Dedifferentiated amniotic fluid mesenchymal stem cell (primary cell): Measurements from ENCODE around the gene LRRC41.
"Not testable (repeated sequence)": the region's sequence is repeated elsewhere in the genome, so short reads cannot be mapped to it uniquely, and the experiment has no call there.

Source experiments
- DNase-seq: peaks from one replicate; pipeline ENCODE4 v3.0.0-alpha.2; 2016; ENCODE audit errors: extremely low spot score

LRRC41 gene

DNA sequence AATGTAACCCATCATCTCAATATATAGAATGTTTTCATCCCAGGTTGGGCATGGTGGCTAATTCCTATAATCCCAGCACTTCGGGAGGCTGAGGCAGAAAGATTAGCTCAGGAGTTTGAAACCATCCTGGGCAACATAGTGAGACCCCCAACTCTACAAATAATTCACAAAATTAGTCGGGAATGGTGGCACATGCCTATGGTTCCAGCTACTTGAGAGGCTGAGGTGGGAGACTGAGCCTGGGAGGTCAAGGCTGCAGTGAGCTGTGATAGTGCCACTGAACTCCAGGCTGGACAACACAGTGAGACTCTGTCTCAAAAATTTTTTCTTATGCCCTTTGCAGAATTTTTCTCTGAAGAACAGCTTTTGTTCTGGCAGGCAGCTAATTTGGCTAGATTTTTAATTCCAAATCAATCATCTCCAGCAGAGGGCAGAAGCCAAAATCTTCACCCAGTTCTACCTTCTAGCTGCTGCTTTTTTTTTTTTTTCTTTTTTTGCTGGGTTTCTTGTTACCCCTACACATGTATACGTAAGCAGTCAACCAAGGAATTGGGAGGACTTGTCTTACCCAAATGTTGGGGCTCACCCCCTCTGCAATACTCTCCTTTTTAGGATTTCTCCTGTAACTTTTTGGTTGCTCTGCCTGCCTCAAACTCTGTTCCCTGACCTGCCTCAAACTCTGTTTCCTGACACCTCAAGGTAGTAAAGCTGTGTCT, 58.6 kb downstream of the LRRC41 start:
- DNase-seq, result no peak

DNA sequence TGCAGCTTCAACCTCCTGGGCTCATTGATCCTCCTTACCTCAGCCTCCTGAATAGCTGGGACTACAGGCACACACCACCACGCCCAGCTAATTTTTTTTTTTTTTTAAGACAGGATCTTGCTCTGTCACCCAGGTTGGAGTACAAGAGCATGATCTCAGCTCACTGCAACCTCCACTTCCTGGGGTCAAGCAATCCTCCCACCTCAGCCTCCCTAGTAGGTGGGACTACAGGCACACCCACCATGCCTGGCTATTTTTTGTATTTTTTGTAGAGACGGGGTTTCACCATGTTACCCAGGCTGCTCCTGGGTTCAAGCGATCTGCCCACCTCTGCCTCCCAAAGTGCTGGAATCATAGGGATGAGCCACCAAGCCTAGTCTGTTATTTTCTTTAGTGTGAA, 59.6 kb downstream of the LRRC41 start:
- not testable (repeated sequence) for DNase-seq

DNA sequence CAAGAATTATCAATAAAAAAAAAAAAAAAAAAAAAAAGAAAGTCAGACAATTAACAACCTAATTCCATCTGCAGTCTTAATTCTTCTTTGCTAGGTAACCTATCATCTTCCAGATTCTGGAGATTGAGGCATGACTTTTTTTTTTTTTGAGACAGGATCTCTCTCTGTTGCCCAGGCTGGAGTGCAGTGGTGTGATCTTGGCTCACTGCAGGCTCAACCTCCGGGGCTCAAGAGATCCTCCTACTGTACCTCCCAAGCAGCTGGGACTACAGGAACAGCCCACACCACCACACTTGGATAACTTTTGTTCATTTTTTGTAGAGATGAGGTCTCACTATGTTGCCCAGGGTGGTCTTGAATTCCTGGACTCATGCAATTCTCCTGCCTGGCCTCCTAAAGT, 60.5 kb downstream of the LRRC41 start:
- no peak for DNase-seq

DNA sequence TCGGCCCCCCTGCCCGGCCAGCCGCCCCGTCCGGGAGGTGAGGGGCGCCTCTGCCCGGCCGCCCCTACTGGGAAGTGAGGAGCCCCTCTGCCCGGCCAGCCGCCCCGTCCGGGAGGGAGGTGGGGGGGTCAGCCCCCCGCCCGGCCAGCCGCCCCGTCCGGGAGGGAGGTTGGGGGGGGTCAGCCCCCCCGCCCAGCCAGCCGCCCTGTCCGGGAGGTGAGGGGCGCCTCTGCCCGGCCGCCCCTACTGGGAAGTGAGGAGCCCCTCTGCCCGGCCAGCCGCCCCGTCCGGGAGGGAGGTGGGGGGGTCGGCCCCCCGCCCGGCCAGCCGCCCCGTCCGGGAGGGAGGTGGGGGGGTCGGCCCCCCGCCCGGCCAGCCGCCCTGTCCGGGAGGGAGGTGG, 61.7 kb downstream of the LRRC41 start:
- DNase-seq, result not testable (repeated sequence)

DNA sequence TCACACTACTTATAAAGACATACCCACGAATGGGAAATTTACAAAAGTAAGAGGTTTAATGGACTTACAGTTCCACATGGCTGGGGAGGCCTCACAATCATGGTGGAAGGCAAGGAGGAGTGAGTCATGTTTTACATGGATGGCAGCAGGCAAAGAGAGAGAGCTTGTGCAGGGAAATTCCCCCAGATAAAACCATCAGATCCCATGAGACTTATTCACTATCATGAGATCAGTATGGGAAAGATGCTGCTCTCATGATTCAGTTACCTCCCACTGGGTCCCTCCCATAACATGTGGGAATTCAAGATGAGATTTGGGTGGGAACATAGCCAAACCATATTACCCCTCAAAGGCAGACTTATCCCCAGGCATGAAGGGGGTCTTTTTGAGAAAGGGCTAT, 64.6 kb downstream of the LRRC41 start:
- not testable (repeated sequence) for DNase-seq

DNA sequence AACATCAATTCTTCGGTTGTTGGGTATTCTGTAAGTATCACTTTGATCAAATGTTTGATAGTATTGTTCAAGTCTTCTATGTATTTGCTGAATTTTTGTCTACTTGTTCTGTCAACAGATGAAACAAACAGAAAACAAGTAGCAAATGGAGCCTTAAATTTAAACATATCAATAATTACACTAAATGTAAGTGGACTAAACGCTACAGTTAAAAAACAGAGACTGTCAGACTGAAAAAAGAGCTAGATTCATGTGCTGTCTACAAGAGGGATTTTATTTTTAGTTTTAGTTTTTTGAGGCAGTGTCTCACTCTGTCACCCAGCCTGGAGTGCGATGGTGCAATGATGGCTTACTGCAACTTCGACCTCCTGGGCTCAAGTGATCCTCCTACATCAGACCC, 66.5 kb downstream of the LRRC41 start:
- DNase-seq, result no peak

DNA sequence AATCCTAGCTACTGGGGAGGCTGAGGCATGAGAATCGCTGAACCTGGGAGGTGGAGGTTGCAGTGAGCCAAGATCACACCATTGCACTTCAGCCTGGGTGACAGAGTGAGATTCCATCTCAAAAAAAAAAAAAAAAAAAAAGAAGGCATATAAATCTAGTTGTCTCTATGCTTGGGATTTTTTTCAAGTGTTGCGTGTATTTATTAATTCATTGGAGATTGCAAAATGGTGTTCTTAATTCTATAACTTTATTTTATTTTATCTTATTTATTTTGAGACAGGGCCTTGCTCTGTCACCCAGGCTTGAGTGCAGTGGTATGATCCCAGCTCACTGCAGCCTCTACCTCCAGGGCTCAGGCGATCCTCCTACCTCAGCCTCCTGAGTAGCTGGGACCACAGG, 72.2 kb downstream of the LRRC41 start:
- DNase-seq, result not testable (repeated sequence)
